Panc1 (cell line): ENCODE data around the gene PEX5. TPM values are rescaled to one million over a fixed set of nuclear protein-coding genes. Genes with fewer than 3 reads are reported as not detected.
"Not testable (repeated sequence)": the region's sequence is repeated elsewhere in the genome, so short reads cannot be mapped to it uniquely, and the experiment has no call there.

Source experiments
- ATAC-seq: fragments of 200-7000 bp; cut with Tn5 transposase; 2 replicates; pipeline ENCODE4 v1.9.1; 2020; ENCODE audit warnings: mild to moderate bottlenecking, moderate library complexity
- BruUV-seq: library from RNA; stranded (reverse); fragments of 400-500 nt; replicated peaks from 2 replicates; lab custom pipeline; 2021; lab: Mats Ljungman, UMichigan
- CTCF ChIA-PET: fragments of 300-600 bp; sonication (Branson Sonifier 250); formaldehyde crosslinking; loops from one replicate; lab custom pipeline; 2022; ENCODE audit warnings: antibody characterized with exemption; lab: Charles Lee
- POLR2A ChIA-PET: fragments of 300-600 bp; sonication (Branson Sonifier 250); formaldehyde crosslinking; loops from one replicate; lab custom pipeline; 2022; ENCODE audit warnings: antibody characterized with exemption; lab: Charles Lee
- DNase-seq: peaks from one replicate; pipeline ENCODE4 v3.0.0-alpha.2; 2010; ENCODE audit warnings: low read depth, low spot score
- H3K27ac ChIP-seq: 2 replicates; pipeline ENCODE4 v1.5.1; 2011; ENCODE audit warnings: mild to moderate bottlenecking, low read length, inconsistent platforms
- H3K27me3 ChIP-seq: fragments of 200-500 bp; sonication (Bioruptor generic); 2 replicates; pipeline ENCODE4 v1.6.0; 2014; ENCODE audit warnings: low read length, inconsistent platforms; ENCODE audit not compliant: control insufficient read depth, insufficient read depth
- H3K36me3 ChIP-seq: fragments of 200-500 bp; sonication (Bioruptor generic); 2 replicates; pipeline ENCODE4 v1.5.1; 2014; ENCODE audit warnings: inconsistent platforms, mild to moderate bottlenecking, low read length, moderate library complexity; ENCODE audit not compliant: control insufficient read depth, insufficient read depth
- H3K4me1 ChIP-seq: 2 replicates; pipeline ENCODE4 v1.5.1; 2011; ENCODE audit warnings: inconsistent platforms, mild to moderate bottlenecking, low read length, moderate library complexity; ENCODE audit not compliant: control insufficient read depth, insufficient read depth
- H3K4me3 ChIP-seq, 2 experiments: 2 replicates each; pipeline ENCODE4 v1.5.1; 2011 to 2012; ENCODE audit warnings: low read depth in 2 of 2, low read length in 2 of 2, mild to moderate bottlenecking in 2 of 2, inconsistent platforms in 1 of 2, moderate library complexity in 1 of 2
- H3K9me3 ChIP-seq: fragments of 200-500 bp; sonication (Bioruptor generic); 2 replicates; pipeline ENCODE4 v1.5.1; 2014; ENCODE audit warnings: low read depth, mild to moderate bottlenecking, inconsistent platforms, low read length, moderate library complexity; ENCODE audit not compliant: control insufficient read depth, insufficient read depth
- CTCF ChIP-seq: fragments of 450-650 bp; IDR thresholded peaks from 2 replicates; pipeline ENCODE4 v1.5.1; 2017; ENCODE audit warnings: mild to moderate bottlenecking
- POLR2AphosphoS5 ChIP-seq: IDR thresholded peaks from 2 replicates; pipeline ENCODE4 v1.6.1; 2012; ENCODE audit warnings: mild to moderate bottlenecking, low read depth, low read length, moderate library complexity
- REST ChIP-seq, 2 experiments: IDR thresholded peaks; 2 replicates each; pipeline ENCODE4 v1.6.1; 2011 to 2012; ENCODE audit warnings: low read depth in 2 of 2, control low read depth in 1 of 2, low read length in 1 of 2, mild to moderate bottlenecking in 1 of 2, moderate library complexity in 1 of 2; ENCODE audit not compliant: insufficient read depth in 1 of 2
- SIN3A ChIP-seq: IDR thresholded peaks from 2 replicates; pipeline ENCODE4 v1.6.1; 2012; ENCODE audit warnings: low read depth, mild to moderate bottlenecking, low read length, moderate library complexity, borderline replicate concordance; ENCODE audit not compliant: insufficient read depth
- TCF7L2 ChIP-seq: IDR thresholded peaks from 2 replicates; pipeline ENCODE4 v1.6.1; 2011; ENCODE audit warnings: mild to moderate bottlenecking, low read depth, low read length, inconsistent platforms
- in situ Hi-C: cut with HindIII; loops from 2 replicates; pipeline ENCODE4 v1.10.0; 2016; ENCODE audit warnings: low sequenced_read_pairs, low pct_unique_long_range_greater_than_20kb
- intact Hi-C: fragments of 100-400 bp; cut with micrococcal nuclease; formaldehyde crosslinking; loops from one replicate; pipeline ENCODE4 v1.10.0; 2022; ENCODE audit not compliant: unreplicated experiment
- total RNA-seq: library from RNA; stranded (reverse); gene quantifications from one replicate; pipeline ENCODE4 v1.2.1, GENCODE V29; 2021; ENCODE audit not compliant: unreplicated experiment

The PEX5 gene
- total RNA-seq, 1 experiment from 2014 or later = 26.9 TPM

DNA sequence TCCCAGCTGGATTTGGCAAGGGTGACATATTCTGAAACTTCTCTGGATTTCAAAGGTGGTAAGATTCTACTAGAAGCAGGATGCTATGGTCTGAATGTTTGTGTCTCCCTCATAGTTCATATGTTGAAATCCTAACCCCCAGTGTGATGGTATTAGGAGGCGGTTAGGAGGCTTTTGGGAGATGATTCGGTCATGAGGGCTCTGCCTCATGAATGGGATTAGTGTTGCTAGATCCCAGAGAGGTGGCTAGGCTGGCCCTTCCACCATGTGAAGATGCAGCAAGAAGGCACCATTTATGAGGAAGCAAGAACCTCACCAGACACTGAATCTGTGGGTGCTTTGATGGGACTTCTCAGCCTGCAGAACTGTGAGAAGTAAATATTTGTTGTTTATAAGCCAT is 11.0 kb upstream of the PEX5 start:
- H3K4me3 ChIP-seq = no peak overlapping the region
- no peaks in the 10 kb centered on the region for H3K4me1 ChIP-seq
- BruUV-seq = no TSS peak
- no peak for DNase-seq
- H3K27me3 ChIP-seq = no peaks in the 10 kb centered on the region; the same call in 1 of the 2 replicates
- intact Hi-C loops = no loop called here
- in situ Hi-C loops = no loop called here
- CTCF ChIA-PET = no interaction called here
- TF ChIP-seq CTCF (no peak), REST (IDR thresholded peaks at IDR 0.05; ENCODE audit: insufficient read depth in 1 of 2, low read depth in 2 of 2, low read length in 1 of 2) (no peak), TCF7L2 (no peak), SIN3A (no peak), POLR2AphosphoS5 (no peak)
- no peak for ATAC-seq
- H3K36me3 ChIP-seq = no peaks in the 10 kb centered on the region
- POLR2A ChIA-PET = no interaction called here
- H3K9me3 ChIP-seq = no peaks in the 10 kb centered on the region
- H3K27ac ChIP-seq = no peak overlapping the region

DNA sequence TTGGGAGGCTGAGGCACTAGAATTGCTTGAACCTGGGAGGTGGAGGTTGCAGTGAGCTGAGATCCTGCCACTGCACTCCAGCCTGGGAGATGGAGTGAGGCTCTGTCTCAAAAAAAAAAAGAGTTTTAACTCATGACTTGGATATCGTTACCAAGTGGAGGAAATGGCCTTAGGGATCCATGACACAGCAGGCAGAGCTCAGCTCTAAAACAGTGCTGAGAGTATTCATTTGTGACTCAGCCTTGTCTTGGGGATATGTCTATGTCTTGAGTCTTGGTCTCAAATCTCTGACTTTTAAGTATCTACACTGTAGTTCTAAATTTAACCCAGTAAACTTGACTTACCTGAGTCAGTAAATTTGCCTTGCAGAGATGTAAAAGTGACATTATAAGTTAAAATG is 8.8 kb upstream of the PEX5 start:
- TF ChIP-seq REST (IDR thresholded peaks at IDR 0.05; ENCODE audit: insufficient read depth in 1 of 2, low read depth in 2 of 2, low read length in 1 of 2) (no peak), SIN3A (no peak), POLR2AphosphoS5 (no peak), TCF7L2 (no peak), CTCF (no peak)
- Histone ChIP-seq H3K27ac (no peak overlapping the region), H3K4me1 (no peaks in the 10 kb centered on the region), H3K9me3 (no peaks in the 10 kb centered on the region), H3K27me3 (no peaks in the 10 kb centered on the region; the same call in 1 of the 2 replicates), H3K36me3 (no peaks in the 10 kb centered on the region), H3K4me3 (no peak overlapping the region)
- DNase-seq (no peak), ATAC-seq (no peak)
- POLR2A ChIA-PET = interaction anchor here (0.6 kb wide), 1 partner anchor 159 kb away, joined by 5 read pairs; no protein-coding TSS in a partner anchor
- CTCF ChIA-PET = interaction anchor here (0.9 kb wide), 1 partner anchor 34 kb away, joined by 4 read pairs; no protein-coding TSS in a partner anchor
- intact Hi-C loops (no loop called here), in situ Hi-C loops (no loop called here)
- BruUV-seq = no TSS peak

GRCh38 chr12:7186058-7186457 is 3.4 kb upstream of the PEX5 start:
- CTCF ChIA-PET, BruUV-seq, ATAC-seq: not testable (repeated sequence)

More at GRCh38 chr12:7186058-7186457, 3.4 kb upstream of the PEX5 start:
- H3K4me1 ChIP-seq, H3K4me3 ChIP-seq, in situ Hi-C loops, H3K36me3 ChIP-seq, H3K27me3 ChIP-seq, DNase-seq, H3K9me3 ChIP-seq, H3K27ac ChIP-seq, POLR2A ChIA-PET: not testable (repeated sequence)
- intact Hi-C loops = loop anchor here (5.0 kb wide), 1 partner anchor 44 kb away; no protein-coding TSS in a partner anchor
